Urothelium cell line (cell line): Measurements from ENCODE around the gene ZNF423.

Source experiments
- DNase-seq: peaks from one replicate; pipeline ENCODE4 v3.0.0; 2011; ENCODE audit warnings: low spot score, mixed read lengths
- FAIRE-seq: peaks from 2 replicates; lab custom pipeline; 2011; peaks lifted over from hg19 to GRCh38; lab: Jason Lieb, UNC

The ZNF423 gene

DNA sequence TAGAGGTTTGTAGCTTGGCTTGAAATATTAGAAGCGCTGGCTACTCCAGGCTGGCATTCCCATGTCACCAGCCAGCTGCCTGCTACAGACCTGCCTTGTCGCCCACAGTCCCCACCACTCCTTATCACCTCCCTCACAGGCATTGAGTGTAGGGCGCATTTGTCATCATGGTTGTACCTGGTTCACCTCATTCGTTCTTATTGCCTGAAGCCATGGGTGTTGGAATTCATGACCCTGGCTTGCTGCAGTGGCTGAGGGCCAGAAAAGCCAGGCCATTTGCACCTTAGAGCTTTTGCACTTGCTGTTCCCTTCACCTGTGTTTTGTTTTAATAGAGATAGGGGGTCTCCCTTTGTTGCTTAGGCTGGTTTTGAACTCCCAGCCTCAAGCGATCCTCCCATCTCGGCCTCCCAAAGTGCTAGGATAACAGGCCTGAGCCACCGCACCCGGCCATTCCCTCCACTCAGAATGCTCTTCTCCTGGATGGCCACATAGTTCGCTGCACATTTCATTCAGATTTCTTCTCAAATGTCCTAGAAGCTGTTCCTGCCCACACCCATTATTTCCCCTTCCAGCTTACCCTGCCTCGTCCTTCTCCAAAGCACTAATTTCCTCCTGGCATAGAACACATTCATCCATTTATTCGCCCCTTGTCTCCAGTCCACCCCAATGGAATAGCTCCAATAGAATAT lies 384.7 kb downstream of the ZNF423 start:
- DNase-seq (no peak), FAIRE-seq (no peak)

GRCh38 chr16:49470513-49470991 lies 385.4 kb downstream of the ZNF423 start:
- FAIRE-seq (no peak), DNase-seq (no peak)

GRCh38 chr16:49469930-49470451 lies 385.9 kb downstream of the ZNF423 start:
- FAIRE-seq, result no peak

DNA sequence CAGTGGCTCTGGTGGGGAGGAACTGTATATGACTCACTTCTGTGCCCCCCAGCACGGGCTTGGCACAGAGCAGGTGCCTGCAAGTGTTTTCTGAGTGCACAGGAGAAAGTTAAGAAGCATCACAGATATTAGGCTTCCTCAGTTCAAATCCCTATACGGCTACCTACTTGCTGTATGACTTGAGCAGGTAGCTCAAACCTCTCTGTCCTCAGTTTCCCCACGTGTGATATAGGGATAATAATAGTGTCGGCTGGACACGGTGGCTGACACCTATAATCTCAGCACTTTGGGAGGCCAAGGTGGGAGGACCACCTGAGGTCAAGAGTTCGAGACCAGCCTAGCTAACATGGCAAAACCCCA lies 386.6 kb downstream of the ZNF423 start:
- DNase-seq (no peak), FAIRE-seq (no peak)

More at GRCh38 chr16:49469930-49470451, 385.9 kb downstream of the ZNF423 start:
- no peak for DNase-seq

- no peak for FAIRE-seq
- no peak for DNase-seq
These were observed 387.2 kb downstream of the ZNF423 start for GRCh38 chr16:49468611-49469310.

GRCh38 chr16:49467540-49468372 lies 388.2 kb downstream of the ZNF423 start:
- FAIRE-seq (no peak), DNase-seq (no peak)

GRCh38 chr16:49466881-49467280 lies 389.0 kb downstream of the ZNF423 start:
- FAIRE-seq (no peak), DNase-seq (no peak)

GRCh38 chr16:49466529-49466831 lies 389.4 kb downstream of the ZNF423 start:
- FAIRE-seq (no peak), DNase-seq (no peak)

GRCh38 chr16:49465661-49466528 lies 390.0 kb downstream of the ZNF423 start:
- FAIRE-seq (no peak), DNase-seq (no peak)

DNA sequence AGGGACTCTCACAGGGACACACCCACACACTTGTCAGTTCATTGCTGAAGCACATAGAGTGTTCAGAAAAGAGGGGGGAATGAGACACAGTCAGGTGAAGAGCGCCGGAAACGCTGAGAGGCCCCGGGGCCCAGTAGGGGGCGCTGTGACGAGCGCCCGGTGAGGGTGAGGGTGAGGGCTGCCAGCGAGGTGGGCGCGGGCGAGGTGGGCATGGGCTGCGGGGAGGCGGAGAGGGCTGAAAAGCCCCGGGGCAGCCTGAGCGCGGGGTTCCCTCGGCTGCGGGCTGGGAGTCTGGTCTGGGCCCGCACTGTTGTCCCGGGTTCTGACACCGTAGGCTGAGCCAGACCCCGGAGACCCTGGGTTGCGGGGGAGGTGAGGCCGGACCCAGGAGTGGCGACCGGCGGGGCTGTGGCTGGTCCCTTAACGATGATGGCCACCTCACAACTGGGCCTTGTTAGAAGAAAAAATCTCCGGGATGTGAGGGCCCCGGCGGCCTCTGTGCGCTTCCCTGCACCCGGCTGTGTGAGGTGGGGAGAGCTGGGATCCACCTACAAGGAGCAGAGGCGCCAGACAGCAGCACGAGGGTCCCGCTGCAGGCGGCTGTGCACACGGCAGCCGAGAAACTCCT lies 390.9 kb downstream of the ZNF423 start:
- no peak for FAIRE-seq
- DNase-seq, result no peak

DNA sequence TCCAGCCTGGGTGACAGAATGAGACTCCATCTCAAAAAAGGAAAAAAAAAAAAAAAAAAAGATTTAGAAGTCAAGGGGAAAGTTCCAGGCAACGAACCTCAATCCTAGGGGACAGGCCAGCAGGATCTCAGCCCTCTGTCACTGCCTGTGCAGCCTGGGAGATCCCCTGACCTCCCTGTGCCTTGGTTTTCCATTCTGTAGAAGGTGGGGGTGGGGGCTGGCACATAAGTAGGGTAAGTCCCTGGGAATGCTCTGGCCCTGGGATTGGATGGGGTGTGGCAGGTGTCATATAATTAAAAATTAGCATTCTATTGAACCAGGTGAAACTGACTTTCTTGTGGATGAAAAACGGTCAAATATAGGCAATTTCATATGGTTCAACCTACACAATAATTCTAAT lies 391.8 kb downstream of the ZNF423 start:
- DNase-seq (no peak), FAIRE-seq (no peak)

DNA sequence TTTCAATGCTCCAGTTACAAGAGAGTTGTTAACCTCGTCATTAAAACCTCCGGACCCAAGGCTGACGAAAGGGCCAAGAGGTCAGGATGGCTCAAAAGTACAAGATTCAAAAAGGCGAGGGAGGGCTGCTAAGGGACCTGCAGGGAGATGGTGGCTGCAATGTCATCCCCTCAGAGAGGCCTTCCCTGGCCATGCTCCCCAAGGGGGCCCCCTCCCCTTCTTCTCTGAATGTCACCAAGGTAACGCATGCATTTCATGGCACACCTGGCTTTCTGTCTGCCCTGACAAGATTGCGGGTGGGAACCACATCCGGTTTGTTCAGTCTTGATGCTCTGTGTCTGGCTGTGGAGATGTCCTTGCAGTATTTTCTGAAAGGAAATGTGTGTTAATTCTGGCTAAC lies 392.4 kb downstream of the ZNF423 start:
- FAIRE-seq, result no peak
- no peak for DNase-seq

DNA sequence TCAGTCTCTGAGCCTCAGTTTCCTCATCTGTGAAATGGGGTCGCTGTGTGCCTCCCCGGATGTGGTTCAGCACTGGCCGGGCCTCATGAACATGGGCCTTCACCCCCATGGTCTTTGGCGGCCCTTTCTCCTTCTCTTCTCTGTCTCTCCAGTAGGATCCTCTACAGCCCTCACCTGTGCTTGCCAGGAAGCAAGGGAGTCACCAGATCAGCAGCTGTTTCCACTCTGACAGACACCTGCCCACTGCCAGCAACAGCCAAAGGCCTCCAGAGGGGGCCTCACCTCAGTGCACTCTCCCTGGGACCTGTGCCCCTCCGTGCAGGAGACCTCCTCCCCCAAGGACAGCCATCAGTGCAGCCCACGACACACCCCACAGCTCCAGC lies 392.9 kb downstream of the ZNF423 start:
- FAIRE-seq (no peak), DNase-seq (no peak)

DNA sequence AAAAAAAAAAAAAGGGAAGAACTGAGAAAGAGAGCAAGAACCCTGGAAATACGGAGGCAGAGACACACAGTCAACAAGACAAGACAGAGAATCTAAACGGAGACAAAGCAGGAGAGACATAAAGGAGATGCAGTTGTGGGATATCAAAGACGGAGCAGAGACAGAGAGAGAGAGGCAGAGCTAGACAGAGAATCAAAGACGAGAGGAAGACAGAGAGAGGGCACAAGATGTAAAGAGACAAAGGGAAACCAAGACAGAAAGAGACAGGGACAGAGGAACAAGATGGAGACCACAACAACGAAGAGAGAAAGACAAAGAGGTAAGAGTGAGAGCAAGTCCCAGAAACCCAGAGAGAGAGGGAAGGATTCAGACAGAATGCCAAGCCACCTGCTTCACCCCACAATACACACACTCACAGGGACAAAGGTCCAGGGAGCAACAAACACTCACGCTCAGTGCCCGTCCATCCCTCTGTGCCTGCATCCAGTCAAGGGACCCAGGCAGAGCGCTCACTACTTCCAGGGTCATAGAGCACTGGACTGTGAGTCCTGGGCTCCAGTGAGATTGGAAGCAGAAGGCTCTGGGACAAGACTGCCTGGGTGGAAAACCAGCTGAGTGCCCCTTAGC lies 393.4 kb downstream of the ZNF423 start:
- no peak for FAIRE-seq
- no peak for DNase-seq

GRCh38 chr16:49461517-49461951 lies 394.4 kb downstream of the ZNF423 start:
- DNase-seq (no peak), FAIRE-seq (no peak)

DNA sequence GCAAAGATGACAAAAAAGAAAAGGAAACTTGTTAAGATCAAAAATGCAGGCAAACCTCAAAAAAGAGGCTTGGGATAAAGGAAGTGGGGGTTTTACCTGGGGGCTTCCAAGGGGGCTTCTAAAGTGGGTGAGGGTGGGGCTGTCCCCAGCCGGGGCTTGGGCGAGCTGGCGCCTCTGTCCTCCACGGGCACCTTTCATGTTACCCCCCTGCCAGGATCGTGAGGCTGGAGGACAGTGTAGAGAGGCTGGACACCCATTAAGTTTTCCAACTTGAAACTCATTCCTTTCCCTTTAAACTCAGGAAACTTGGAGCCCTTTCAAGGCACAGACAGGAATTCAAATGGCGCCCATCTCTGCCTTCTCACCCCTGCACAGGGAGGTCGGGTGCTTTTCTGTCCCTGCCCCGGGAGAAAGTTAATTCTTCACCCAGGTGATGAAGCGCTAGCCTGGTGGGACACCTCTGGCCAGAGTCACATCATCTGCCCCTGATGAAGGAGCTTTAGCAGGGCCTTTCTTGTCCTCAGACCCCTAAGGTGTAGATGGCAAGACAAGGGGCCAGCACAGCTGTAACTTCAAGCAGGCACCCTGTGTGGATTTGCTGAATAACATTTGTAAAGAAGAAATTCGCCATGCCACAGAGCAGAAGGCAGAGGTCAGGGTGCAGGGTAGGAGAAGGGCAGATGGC lies 395.0 kb downstream of the ZNF423 start:
- DNase-seq (no peak), FAIRE-seq (no peak)

DNA sequence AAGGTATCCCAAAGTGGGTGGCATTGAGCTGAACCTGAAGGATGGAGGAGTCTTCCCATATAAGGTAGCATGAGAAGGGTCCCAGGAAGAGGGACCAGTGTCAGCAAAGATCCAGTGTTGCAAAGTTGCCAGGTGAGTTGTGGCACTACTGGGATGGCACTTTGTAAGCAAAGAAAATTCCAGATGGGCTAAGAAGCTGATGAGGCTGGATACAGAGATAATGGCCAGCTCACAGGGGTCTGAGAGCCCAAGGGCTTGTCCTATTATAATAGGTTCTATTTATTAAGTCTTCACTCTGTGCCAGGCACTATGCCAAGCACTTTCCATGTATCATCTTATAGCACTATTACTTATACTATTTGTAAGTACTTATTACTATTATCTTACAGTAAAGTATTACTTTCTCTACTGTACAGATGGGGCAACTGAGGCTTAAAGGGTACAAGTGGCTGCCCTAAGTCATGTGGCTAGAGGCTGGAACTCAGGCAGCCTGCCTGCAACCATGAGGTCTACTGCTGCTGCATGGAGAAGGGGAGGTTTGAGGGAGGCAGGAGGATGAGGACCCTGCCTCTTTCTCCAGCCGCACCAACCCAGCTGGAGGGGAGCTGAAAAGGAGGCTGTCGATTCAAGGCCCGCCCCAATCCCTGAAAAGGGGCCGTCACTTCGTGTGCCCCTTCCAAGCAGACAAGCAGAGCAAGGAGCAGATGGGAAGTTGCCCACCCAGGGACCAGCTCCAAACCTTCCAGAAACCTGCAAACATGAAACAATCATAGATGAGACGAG lies 395.8 kb downstream of the ZNF423 start:
- DNase-seq (no peak), FAIRE-seq (no peak)
